ENCODE measurements around the gene NRCAM.

Gene NRCAM

GRCh38 chr7:108239501-108240225 lies 216.6 kb downstream of the NRCAM start:
- 69% methylated on average over 11 of the region's 11 CpGs for WGBS
- no peak overlapping the region for H3K9ac ChIP-seq (ENCODE audit: low read depth, low read length)
- no peaks in the 10 kb centered on the region for H3K9me3 ChIP-seq (ENCODE audit: insufficient read depth, low read depth, low read length)
- peak overlapping the region; percentile 16 for H3K27ac ChIP-seq (ENCODE audit: low read depth, low read length)
- H3K36me3 ChIP-seq (ENCODE audit: insufficient read depth, low read length), result no peaks in the 10 kb centered on the region
- H3K4me3 ChIP-seq (ENCODE audit: low read length), result no peak overlapping the region
- H3K27me3 ChIP-seq (ENCODE audit: insufficient read depth, low read length), result no peaks in the 10 kb centered on the region
- peaks cover 51% of the 10 kb centered on the region for H3K4me1 ChIP-seq (ENCODE audit: insufficient read depth, low read length)

GRCh38 chr7:108236681-108237415 lies 219.4 kb downstream of the NRCAM start:
- H3K27ac ChIP-seq (ENCODE audit: low read depth, low read length), result no peak overlapping the region
- H3K9me3 ChIP-seq (ENCODE audit: insufficient read depth, low read depth, low read length), result no peaks in the 10 kb centered on the region
- no peak overlapping the region for H3K4me3 ChIP-seq (ENCODE audit: low read length)
- peaks cover 56% of the 10 kb centered on the region for H3K4me1 ChIP-seq (ENCODE audit: insufficient read depth, low read length)
- no peak overlapping the region for H3K9ac ChIP-seq (ENCODE audit: low read depth, low read length)
- no peaks in the 10 kb centered on the region for H3K27me3 ChIP-seq (ENCODE audit: insufficient read depth, low read length)
- no peaks in the 10 kb centered on the region for H3K36me3 ChIP-seq (ENCODE audit: insufficient read depth, low read length)
- WGBS, result 91% methylated on average over 2 of the region's 2 CpGs

GRCh38 chr7:108235451-108236061 lies 220.7 kb downstream of the NRCAM start:
- H3K4me3 ChIP-seq (ENCODE audit: low read length), result no peak overlapping the region
- WGBS, result 88% methylated on average over 4 of the region's 4 CpGs
- peaks cover 55% of the 10 kb centered on the region for H3K4me1 ChIP-seq (ENCODE audit: insufficient read depth, low read length)
- no peaks in the 10 kb centered on the region for H3K27me3 ChIP-seq (ENCODE audit: insufficient read depth, low read length)
- H3K27ac ChIP-seq (ENCODE audit: low read depth, low read length), result peak overlapping the region; percentile 45; the same call in 1 of the 2 replicates
- no peaks in the 10 kb centered on the region for H3K9me3 ChIP-seq (ENCODE audit: insufficient read depth, low read depth, low read length)
- no peak overlapping the region for H3K9ac ChIP-seq (ENCODE audit: low read depth, low read length)
- no peaks in the 10 kb centered on the region for H3K36me3 ChIP-seq (ENCODE audit: insufficient read depth, low read length)

GRCh38 chr7:108234971-108235450 lies 221.2 kb downstream of the NRCAM start:
- Histone ChIP-seq H3K27me3 (ENCODE audit: insufficient read depth, low read length) (no peaks in the 10 kb centered on the region), H3K36me3 (ENCODE audit: insufficient read depth, low read length) (no peaks in the 10 kb centered on the region), H3K4me3 (ENCODE audit: low read length) (no peak overlapping the region), H3K27ac (ENCODE audit: low read depth, low read length) (peak overlapping the region; percentile 27; the same call in 1 of the 2 replicates), H3K9me3 (ENCODE audit: insufficient read depth, low read depth, low read length) (no peaks in the 10 kb centered on the region), H3K9ac (ENCODE audit: low read depth, low read length) (no peak overlapping the region), H3K4me1 (ENCODE audit: insufficient read depth, low read length) (peaks cover 50% of the 10 kb centered on the region)

- no peak overlapping the region for H3K4me3 ChIP-seq (ENCODE audit: low read length)
- no peaks in the 10 kb centered on the region for H3K27me3 ChIP-seq (ENCODE audit: insufficient read depth, low read length)
- no peak overlapping the region for H3K9ac ChIP-seq (ENCODE audit: low read depth, low read length)
- no peak overlapping the region for H3K27ac ChIP-seq (ENCODE audit: low read depth, low read length)
- peaks cover 42% of the 10 kb centered on the region for H3K4me1 ChIP-seq (ENCODE audit: insufficient read depth, low read length)
- 90% methylated on average over 1 of the region's 2 CpGs for WGBS
- no peaks in the 10 kb centered on the region for H3K9me3 ChIP-seq (ENCODE audit: insufficient read depth, low read depth, low read length)
- H3K36me3 ChIP-seq (ENCODE audit: insufficient read depth, low read length), result no peaks in the 10 kb centered on the region
Observed at GRCh38 chr7:108234281-108234680, 222.0 kb downstream of the NRCAM start.

- H3K4me3 ChIP-seq (ENCODE audit: low read length), result no peak overlapping the region
- 97% methylated on average over 6 of the region's 6 CpGs for WGBS
- peaks cover 28% of the 10 kb centered on the region for H3K4me1 ChIP-seq (ENCODE audit: insufficient read depth, low read length)
- H3K36me3 ChIP-seq (ENCODE audit: insufficient read depth, low read length), result no peaks in the 10 kb centered on the region
- H3K9ac ChIP-seq (ENCODE audit: low read depth, low read length), result no peak overlapping the region
- no peaks in the 10 kb centered on the region for H3K27me3 ChIP-seq (ENCODE audit: insufficient read depth, low read length)
- H3K27ac ChIP-seq (ENCODE audit: low read depth, low read length), result no peak overlapping the region
- no peaks in the 10 kb centered on the region for H3K9me3 ChIP-seq (ENCODE audit: insufficient read depth, low read depth, low read length)
Observed at GRCh38 chr7:108232076-108232475, 224.2 kb downstream of the NRCAM start.

GRCh38 chr7:108231221-108231620 lies 225.0 kb downstream of the NRCAM start:
- Histone ChIP-seq H3K36me3 (ENCODE audit: insufficient read depth, low read length) (no peaks in the 10 kb centered on the region), H3K9ac (ENCODE audit: low read depth, low read length) (no peak overlapping the region), H3K4me3 (ENCODE audit: low read length) (no peak overlapping the region), H3K27ac (ENCODE audit: low read depth, low read length) (no peak overlapping the region), H3K4me1 (ENCODE audit: insufficient read depth, low read length) (peaks cover 19% of the 10 kb centered on the region), H3K9me3 (ENCODE audit: insufficient read depth, low read depth, low read length) (no peaks in the 10 kb centered on the region), H3K27me3 (ENCODE audit: insufficient read depth, low read length) (no peaks in the 10 kb centered on the region)
- no CpG with 5 or more reads among the region's 2 CpGs for WGBS

- no peaks in the 10 kb centered on the region for H3K27me3 ChIP-seq (ENCODE audit: insufficient read depth, low read length)
- no peaks in the 10 kb centered on the region for H3K36me3 ChIP-seq (ENCODE audit: insufficient read depth, low read length)
- no peak overlapping the region for H3K27ac ChIP-seq (ENCODE audit: low read depth, low read length)
- no peaks in the 10 kb centered on the region for H3K4me1 ChIP-seq (ENCODE audit: insufficient read depth, low read length)
- H3K9me3 ChIP-seq (ENCODE audit: insufficient read depth, low read depth, low read length), result no peaks in the 10 kb centered on the region
- H3K9ac ChIP-seq (ENCODE audit: low read depth, low read length), result no peak overlapping the region
- 83% methylated on average over 3 of the region's 3 CpGs for WGBS
- no peak overlapping the region for H3K4me3 ChIP-seq (ENCODE audit: low read length)
Observed at GRCh38 chr7:108227366-108227765, 228.9 kb downstream of the NRCAM start.

GRCh38 chr7:108226816-108227299 lies 229.4 kb downstream of the NRCAM start:
- 91% methylated on average over 3 of the region's 3 CpGs for WGBS
- Histone ChIP-seq H3K4me1 (ENCODE audit: insufficient read depth, low read length) (no peaks in the 10 kb centered on the region), H3K9me3 (ENCODE audit: insufficient read depth, low read depth, low read length) (no peaks in the 10 kb centered on the region)

GRCh38 chr7:108225531-108226181 lies 230.6 kb downstream of the NRCAM start:
- H3K4me1 ChIP-seq (ENCODE audit: insufficient read depth, low read length), result no peaks in the 10 kb centered on the region
- H3K27me3 ChIP-seq (ENCODE audit: insufficient read depth, low read length), result no peaks in the 10 kb centered on the region
- no peak overlapping the region for H3K9ac ChIP-seq (ENCODE audit: low read depth, low read length)
- H3K4me3 ChIP-seq (ENCODE audit: low read length), result no peak overlapping the region
- H3K36me3 ChIP-seq (ENCODE audit: insufficient read depth, low read length), result no peaks in the 10 kb centered on the region
- WGBS, result 92% methylated on average over 2 of the region's 2 CpGs
- no peaks in the 10 kb centered on the region for H3K9me3 ChIP-seq (ENCODE audit: insufficient read depth, low read depth, low read length)
- no peak overlapping the region for H3K27ac ChIP-seq (ENCODE audit: low read depth, low read length)

More at GRCh38 chr7:108226816-108227299, 229.4 kb downstream of the NRCAM start:
- no peak overlapping the region for H3K4me3 ChIP-seq (ENCODE audit: low read length)
- no peak overlapping the region for H3K9ac ChIP-seq (ENCODE audit: low read depth, low read length)
- H3K27me3 ChIP-seq (ENCODE audit: insufficient read depth, low read length), result no peaks in the 10 kb centered on the region
- no peaks in the 10 kb centered on the region for H3K36me3 ChIP-seq (ENCODE audit: insufficient read depth, low read length)
- H3K27ac ChIP-seq (ENCODE audit: low read depth, low read length), result no peak overlapping the region

- Histone ChIP-seq H3K27ac (ENCODE audit: low read depth, low read length) (no peak overlapping the region), H3K4me1 (ENCODE audit: insufficient read depth, low read length) (no peaks in the 10 kb centered on the region), H3K9ac (ENCODE audit: low read depth, low read length) (no peak overlapping the region), H3K27me3 (ENCODE audit: insufficient read depth, low read length) (no peaks in the 10 kb centered on the region), H3K36me3 (ENCODE audit: insufficient read depth, low read length) (no peaks in the 10 kb centered on the region), H3K4me3 (ENCODE audit: low read length) (no peak overlapping the region), H3K9me3 (ENCODE audit: insufficient read depth, low read depth, low read length) (no peaks in the 10 kb centered on the region)
- WGBS, result no CpG with 5 or more reads among the region's 1 CpG
Observed at GRCh38 chr7:108224387-108224786, 231.8 kb downstream of the NRCAM start.

Measured in HUES64 (cell line).